Activated gamma-delta T cell (primary cell): ENCODE data around the gene C20orf144.

Source experiments
- DNase-seq: peaks from one replicate; lab custom pipeline; 2025; lab: John Stamatoyannopoulos, UW

C20orf144 gene

GRCh38 chr20:33676652-33677645, 14.8 kb downstream of the C20orf144 start:
- DNase-seq = no peak

DNA sequence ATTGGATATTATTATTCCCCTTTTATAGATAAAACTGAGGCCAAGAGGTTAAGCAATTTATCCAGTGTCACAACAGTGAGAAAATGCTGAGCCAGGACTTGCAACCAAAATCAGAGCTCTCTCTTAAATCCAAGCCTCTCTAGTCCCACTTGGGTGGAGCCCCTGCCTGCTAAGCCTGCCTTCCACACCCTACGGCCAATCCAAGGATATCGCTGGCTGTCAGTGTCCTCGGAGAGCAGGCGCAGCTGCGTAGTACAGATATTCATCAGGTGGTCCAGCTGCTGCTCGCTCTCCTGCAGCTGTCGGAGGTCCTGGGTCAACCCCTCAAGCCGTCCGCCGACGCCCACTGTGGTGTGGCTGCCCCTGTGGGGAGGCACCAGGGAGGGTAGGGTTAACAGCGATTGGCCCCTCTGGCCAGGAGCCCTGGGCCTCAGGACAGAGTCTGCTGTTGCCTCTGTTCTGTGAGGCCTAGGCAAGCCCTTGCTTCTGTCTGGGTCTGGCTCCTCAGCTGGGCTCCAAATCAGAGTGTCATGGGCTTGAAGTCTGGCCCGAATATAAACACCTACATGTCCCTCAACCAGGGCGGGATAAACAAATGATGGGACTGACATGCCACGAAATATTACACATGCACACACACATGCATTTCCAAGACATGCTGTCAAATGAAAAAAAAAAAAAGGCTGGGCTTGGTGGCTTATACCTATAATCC, 16.0 kb downstream of the C20orf144 start:
- DNase-seq = no peak

DNA sequence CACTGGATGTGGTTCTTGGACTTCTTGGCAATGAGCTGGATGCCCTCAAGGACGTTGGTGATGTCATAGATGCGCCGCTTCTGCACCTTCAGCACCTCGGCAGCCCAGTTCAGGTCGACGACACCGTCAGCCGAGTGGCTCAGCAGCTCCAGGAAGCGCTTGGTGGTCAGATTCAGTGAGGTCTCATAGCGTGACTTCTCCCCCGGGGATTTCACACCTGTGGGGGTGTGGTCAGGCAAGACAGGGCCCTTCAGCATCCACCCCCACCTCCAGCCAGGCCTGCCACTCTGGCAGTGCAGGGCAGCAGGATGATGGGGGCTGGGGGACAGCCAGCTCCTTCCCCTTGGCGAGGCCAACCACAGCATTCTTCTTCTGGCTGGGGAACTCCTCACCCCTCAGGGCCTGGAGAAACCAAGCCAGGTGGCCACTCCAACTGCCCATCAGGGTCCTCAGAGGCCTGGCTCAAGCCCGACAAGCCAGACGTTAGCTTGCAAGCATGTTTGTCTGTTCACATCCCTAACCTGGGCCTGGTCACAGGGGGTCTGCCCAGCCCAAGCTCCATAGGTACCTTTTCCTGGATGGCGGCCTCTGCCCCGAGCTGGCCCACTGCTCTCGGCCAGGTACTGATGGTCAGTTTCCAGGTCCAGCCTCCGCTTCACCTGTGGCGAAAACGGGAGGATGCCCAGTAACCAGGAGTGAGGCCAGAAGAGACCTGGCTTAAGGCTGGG, 17.8 kb downstream of the C20orf144 start:
- no peak for DNase-seq

GRCh38 chr20:33680686-33681085, 18.6 kb downstream of the C20orf144 start:
- no peak for DNase-seq

DNA sequence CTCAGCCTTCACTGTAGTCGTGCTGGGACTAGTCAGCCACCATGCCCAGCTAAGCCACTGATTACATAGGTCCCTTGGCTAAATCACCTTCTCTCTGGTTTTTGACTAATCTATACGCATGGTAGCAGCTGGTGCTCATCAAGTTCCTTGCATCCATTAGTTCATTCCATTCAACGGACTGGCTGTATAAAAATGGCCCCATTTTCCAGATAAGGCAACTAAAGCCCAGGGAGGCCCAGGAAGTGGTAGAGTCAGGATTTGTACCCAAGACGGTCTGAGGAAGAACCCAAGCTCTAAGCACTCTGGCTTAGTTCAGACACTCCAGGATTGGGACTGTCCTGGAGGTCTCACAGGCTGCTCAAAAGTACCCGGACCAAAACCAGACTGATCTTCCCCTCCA, 19.2 kb downstream of the C20orf144 start:
- DNase-seq = no peak

DNA sequence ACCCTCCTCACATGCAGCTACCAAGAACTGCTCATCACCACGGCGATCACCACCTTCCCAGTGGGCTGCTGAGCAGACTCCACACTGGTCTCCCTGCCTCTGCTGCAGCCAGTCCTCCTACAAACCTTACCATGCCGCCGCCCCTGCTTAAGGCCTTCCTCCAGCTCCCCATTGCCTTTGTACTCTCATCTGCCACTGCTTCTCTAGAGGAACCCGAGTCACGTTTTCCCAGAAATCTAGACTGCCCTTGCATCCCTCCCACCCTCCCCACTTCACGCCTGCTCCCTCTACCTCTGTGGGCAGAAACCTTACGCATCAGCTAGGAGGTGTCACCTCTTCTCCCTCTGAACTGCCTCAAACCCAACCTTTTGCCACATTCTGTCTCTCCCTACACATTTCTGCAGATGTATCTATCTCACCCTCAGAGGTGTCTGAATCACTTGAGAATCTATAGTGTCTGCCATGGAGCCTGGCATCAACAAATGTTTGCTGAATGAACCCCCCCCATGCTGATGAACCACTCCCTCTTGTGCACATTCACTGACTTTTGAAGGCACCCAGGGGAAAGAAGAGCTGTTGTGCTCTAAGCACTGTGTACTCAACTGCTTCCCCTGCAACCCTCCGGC, 19.7 kb downstream of the C20orf144 start:
- no peak for DNase-seq

DNA sequence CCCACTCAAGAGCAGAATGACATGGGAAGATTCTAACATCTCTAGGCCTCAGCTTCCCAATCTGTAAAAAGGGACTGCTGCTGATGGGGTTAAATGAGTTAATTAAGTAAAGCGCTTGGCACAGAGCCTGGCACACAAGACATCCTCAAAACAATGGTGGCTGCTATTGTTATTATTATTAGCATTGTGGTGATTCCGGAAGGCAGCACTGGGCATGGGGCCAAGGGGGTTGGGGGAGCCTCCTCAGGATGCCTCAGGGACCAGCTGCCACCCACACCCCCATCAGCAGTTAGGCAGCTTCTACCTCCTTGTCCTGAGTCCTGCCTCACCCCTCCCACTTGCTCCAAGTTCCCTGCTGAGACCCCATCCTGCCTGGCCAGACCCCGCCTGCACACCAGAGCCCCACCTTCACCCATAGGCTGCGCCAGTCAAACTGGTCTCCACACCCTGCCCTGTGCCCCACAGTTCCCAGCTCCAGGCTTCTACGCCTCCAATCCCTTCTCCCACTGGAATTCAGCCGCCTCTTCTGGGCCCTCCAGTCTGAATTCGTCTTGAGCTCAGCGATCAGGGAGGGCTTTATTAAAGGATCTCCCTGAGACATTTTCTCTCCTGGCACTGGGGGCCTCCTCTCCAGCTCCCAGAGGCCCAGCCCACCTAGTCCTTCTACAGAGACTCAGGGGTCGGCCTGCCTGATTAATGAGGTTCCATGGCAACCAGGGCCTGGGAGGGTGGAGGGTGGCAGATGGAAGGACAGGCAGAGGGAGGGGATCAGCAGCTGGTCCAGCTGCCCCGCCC, 22.6 kb downstream of the C20orf144 start:
- no peak for DNase-seq

DNA sequence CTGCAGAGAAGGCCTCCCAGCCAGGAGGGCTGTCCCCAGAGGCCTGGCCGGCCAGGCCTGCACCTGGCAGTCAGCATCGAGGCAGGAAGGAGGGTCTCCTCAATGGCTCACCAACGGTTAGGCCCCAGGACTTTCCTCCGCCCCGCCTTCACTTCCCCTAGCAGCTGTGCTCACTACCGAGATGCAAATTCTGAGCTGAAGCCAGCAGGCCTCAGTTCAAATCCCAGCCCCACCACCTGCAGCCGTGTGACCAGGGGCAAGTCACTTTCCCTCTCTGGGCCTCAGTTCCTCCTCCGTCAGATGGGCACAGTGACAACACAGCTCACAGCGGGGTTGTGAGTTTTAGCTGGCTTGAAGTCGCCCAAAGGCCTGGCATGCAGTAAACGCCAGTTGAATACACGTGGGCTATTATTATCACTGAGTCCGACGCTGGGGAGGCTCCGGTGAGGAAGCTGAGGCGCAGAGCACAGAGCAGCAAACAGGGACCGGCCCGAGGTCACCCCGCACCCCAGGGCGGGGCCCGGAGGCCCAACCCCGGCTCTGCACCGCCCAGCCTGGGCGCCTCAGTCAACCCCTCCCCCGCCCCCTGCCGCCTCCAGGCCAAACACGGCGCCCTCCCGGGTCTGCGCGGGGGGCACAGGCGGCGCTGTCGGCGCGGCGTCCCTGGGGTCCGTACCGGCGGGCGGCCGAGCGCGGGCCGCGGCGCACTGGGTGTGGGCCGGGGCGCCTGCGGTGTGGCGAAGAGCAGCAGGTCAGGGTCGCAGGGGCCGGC, 23.4 kb downstream of the C20orf144 start:
- DNase-seq = peak; percentile 30

DNA sequence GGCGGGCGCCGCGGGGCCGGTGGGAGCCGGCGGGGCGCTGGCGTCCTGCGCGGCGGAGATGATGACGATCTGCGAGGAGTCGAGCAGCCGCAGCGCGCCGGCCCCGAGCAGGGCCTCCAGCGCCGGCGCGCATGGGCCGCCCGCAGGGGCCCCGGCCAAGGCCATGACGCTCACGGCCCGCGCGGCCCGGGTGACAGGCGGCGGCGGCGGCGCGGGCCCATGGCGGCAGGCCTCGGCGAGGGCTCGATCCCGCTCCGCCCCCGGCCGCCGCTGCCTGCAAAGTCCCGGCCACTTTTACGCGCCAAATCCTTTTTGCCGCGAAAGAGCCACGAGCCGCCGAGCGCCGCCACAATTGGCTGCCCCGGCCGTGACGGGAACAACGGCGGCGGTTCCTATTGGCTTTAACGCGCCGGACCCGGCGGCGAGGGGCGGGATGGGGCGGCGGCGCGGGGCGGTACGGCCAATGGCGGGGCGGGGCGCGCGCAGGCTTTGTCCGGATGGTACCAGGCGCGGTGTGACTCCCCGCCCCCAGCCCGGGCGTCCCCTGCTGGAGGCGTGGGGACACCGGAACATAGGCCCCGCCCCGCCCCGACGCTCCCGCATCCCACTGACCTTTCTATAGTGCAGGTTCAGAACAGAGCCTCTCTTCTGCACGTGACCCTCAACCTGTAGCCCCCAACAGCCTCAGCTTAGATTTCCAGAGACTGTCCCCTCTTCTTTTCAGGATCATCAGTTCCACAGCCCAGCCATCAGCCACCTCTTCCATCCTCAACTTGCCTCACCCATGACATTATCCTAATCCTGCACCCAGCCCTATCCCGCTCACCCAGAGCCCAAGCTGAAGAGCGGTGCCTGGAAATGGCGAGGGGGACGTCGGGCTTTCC, 24.2 kb downstream of the C20orf144 start, which contains the start of gene E2F1:
E2F1 (minus strand) TSS at position 286 of the 884 bp plus-strand sequence; CDS start at position 165, 121 bp downstream.
- DNase-seq = peak; percentile 93

GRCh38 chr20:33686984-33687366, 24.8 kb downstream of the C20orf144 start:
- no peak for DNase-seq

DNA sequence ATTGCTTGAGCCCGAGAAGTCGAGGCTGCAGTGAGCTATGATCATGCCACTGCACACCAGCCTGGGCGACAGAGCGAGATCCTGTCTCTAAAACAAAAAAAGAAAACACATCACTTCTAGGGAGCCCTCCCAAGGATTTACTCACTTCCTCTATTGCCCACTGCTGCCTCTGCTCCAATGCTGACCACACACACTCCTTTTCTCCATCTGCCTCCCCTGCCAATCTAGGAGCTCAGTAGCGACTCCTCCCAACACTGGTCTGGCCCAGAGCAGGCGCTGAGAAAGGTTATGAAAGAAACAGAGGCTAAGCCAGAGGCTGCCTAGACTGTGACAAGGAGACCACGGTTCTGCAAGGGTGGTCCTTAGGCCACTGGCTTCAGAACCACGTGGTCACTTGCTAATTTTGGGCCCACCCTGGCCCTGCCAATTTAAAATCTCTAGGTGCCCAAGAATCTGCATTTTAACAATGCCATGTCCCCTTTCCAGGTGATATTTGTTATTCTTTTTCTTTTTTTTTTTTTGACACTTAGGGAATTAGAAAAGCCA, 25.3 kb downstream of the C20orf144 start:
- no peak for DNase-seq

DNA sequence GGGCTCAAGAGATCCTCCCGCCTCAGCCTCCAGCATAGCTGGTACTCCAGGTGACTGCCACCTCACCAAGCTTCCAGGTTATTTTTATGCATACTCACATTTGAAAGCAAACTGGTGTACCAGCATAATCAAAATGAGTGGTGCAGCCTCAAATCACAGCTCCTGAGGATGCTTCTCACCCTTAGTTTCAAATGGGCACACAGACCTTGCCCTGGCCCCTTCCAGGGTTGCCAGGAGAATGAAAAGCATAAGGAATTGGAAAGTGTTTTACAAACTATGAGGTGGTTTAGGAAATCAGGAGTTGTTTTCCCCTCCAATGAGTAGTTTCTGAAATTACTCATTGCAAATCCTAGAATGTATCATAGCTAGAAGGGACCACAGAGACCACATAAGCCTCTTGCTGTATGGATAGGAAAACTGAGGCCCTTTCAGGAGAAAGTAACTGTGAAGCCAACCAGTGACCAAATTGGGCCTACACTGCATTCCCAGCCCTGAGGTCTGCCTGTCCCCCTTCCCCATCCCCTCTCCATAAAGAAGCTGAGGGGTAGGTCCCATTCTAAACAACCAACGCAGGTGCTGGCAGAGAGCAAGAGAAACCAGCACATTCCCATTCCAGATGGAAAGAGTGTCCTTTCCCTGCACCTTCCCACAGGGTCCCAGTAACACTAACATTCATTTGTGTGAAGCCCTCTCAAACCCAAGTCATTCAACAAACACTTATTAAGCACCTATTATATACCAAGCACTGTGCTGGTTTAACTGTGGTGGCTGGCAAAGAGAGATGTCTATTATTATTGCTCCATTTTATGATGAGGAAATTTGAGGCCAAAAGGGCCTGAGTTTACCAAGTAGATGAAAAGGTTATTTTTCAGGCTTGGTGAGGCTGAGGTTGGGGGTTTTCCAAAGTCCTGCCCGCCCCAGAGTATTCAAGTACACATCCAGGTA, 26.1 kb downstream of the C20orf144 start:
- DNase-seq = no peak

DNA sequence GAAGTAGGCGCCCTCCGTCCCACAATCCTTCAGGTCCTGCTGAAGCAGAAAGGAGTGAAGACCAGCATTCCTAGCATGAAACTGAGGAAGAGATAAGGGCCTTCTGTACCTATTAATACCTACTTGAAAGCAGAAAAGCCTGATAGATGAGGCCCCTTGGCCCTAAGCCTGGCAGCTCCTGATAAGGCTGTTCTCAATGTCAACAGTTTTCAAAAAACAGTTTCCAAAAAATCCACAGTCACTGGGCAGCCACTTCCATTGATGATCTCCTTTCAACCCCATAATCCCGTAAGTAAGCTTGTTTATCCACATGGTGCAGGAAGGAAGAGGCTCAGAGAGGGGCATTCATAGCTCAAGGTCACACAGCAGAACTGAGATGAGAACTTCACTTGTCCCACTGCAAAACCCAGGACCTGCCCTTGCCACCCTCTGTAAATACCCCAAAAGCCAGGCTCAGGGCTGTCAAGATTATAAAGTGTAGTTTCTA, 26.9 kb downstream of the C20orf144 start:
- no peak for DNase-seq

GRCh38 chr20:33689493-33689892, 27.4 kb downstream of the C20orf144 start:
- DNase-seq = no peak

DNA sequence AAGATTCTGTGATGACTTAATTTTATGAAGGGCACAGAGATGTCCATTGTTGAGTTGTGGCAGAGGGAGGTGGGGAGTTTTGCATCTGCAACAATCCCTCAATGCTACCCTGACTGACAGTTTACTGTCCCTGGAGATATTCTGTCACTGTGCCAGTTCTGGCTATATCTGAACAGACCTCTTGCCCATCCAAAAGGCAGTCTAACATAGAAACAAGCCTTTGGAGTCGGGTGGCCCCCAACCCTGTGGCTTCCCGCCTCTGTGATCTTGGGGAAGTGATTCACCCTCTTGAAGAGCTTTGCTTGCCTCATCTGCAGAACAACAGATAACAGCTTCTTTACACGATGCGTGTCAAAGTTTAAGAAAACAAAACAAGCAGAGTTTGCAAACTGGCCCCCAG, 27.8 kb downstream of the C20orf144 start:
- no peak for DNase-seq

DNA sequence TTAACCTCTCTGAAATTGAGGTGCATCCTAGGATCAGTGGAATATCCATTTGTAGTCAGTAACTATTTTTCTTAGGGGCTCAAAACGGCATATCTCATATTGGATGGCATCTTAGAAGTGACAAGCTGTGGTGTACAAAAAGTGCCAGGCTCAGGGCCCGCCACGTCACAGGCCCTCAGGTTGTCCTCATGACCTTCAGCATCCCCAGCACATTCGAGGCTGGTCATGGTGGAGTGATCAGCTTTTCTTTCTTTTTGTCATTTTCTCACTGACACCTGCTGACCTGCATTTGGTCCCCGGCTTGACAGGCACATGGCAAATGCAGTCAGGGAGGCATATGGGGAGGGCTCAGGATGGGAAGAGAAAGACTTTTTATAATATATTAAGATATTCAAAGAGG, 31.2 kb downstream of the C20orf144 start:
- no peak for DNase-seq
